Bronchial epithelial cell (primary cell): Measurements from ENCODE around the gene CAPZB. TPM values are rescaled to one million over a fixed set of nuclear protein-coding genes. Genes with fewer than 3 reads are reported as not detected.
"Not testable (repeated sequence)": the region's sequence is repeated elsewhere in the genome, so short reads cannot be mapped to it uniquely, and the experiment has no call there.

Experiments
- DNase-seq: peaks from one replicate; pipeline ENCODE4 v3.0.0-alpha.2; 2010; ENCODE audit warnings: low read depth
- FAIRE-seq: peaks from 2 replicates; lab custom pipeline; 2011; peaks lifted over from hg19 to GRCh38; lab: Jason Lieb, UNC
- H3K27me3 ChIP-seq: 2 replicates; pipeline ENCODE4 v1.5.1; 2011; ENCODE audit warnings: low read length; ENCODE audit not compliant: control insufficient read depth, insufficient read depth
- H3K36me3 ChIP-seq: 2 replicates; pipeline ENCODE4 v1.5.1; 2011; ENCODE audit warnings: low read length; ENCODE audit not compliant: control insufficient read depth, insufficient read depth
- H3K4me3 ChIP-seq: 2 replicates; pipeline ENCODE4 v1.5.1; 2011; ENCODE audit warnings: mild to moderate bottlenecking, low read depth, low read length, control low read depth
- CTCF ChIP-seq: IDR thresholded peaks from 2 replicates; pipeline ENCODE4 v1.5.1; 2011; ENCODE audit warnings: mild to moderate bottlenecking, moderate library complexity, low read length, control low read depth, inconsistent platforms; ENCODE audit not compliant: insufficient read depth, severe bottlenecking
- total RNA-seq: library from RNA; depleted of rRNA; stranded (reverse); fragments of >200 nt; gene quantifications from 2 replicates; pipeline ENCODE4 v1.2.1, GENCODE V29; 2014

Gene CAPZB
- total RNA-seq, 1 donor from 2014 or later: 73.5 TPM

- TF ChIP-seq CTCF: no peak
- Histone ChIP-seq H3K27me3 (no peaks in the 10 kb centered on the region), H3K36me3 (no peaks in the 10 kb centered on the region), H3K4me3 (no peak overlapping the region)
- FAIRE-seq (no peak), DNase-seq (peak; percentile 21)
Observed at GRCh38 chr1:19525607-19526545, 40.5 kb upstream of the CAPZB start.

GRCh38 chr1:19524791-19525190, 39.5 kb upstream of the CAPZB start:
- no peak for FAIRE-seq
- DNase-seq: no peak

GRCh38 chr1:19522570-19522969, 37.2 kb upstream of the CAPZB start:
- H3K27me3 ChIP-seq, DNase-seq, H3K36me3 ChIP-seq, FAIRE-seq, H3K4me3 ChIP-seq: not testable (repeated sequence)

More at GRCh38 chr1:19524791-19525190, 39.5 kb upstream of the CAPZB start:
- TF ChIP-seq CTCF: no peak
- Histone ChIP-seq H3K27me3 (no peaks in the 10 kb centered on the region), H3K4me3 (no peak overlapping the region), H3K36me3 (no peaks in the 10 kb centered on the region)

- Histone ChIP-seq H3K36me3 (no peaks in the 10 kb centered on the region), H3K4me3 (no peak overlapping the region), H3K27me3 (no peaks in the 10 kb centered on the region)
- FAIRE-seq (no peak), DNase-seq (no peak)
- no peak for TF ChIP-seq CTCF
Observed at GRCh38 chr1:19521411-19521810, 36.1 kb upstream of the CAPZB start.

- FAIRE-seq: no peak
- H3K4me3 ChIP-seq: no peak overlapping the region
- no peak for DNase-seq
- no peaks in the 10 kb centered on the region for H3K36me3 ChIP-seq
- TF ChIP-seq CTCF: no peak
- H3K27me3 ChIP-seq: no peaks in the 10 kb centered on the region
Observed at GRCh38 chr1:19517017-19517416, 31.7 kb upstream of the CAPZB start.

GRCh38 chr1:19515201-19515600, 29.9 kb upstream of the CAPZB start:
- H3K4me3 ChIP-seq: no peak overlapping the region
- FAIRE-seq (no peak), DNase-seq (no peak)
- no peaks in the 10 kb centered on the region for H3K36me3 ChIP-seq
- H3K27me3 ChIP-seq: no peaks in the 10 kb centered on the region
- no peak for TF ChIP-seq CTCF
